ACC112 (cell line): ENCODE results near the gene OST4.

Source experiments
- H2AFZ ChIP-seq: fragments of 200-600 bp; sonication (generic); one replicate; pipeline ENCODE4 v1.6.0; 2017; ENCODE audit warnings: antibody characterized with exemption, low read length; ENCODE audit not compliant: unreplicated experiment
- H3K27ac ChIP-seq: fragments of 200-600 bp; sonication (generic); 2 replicates; pipeline ENCODE4 v1.5.1; 2014; ENCODE audit warnings: low read depth, mild to moderate bottlenecking, antibody characterized with exemption, low read length, moderate library complexity
- H3K27me3 ChIP-seq: fragments of 200-600 bp; sonication (generic); 2 replicates; pipeline ENCODE4 v1.6.1; 2014; ENCODE audit warnings: mild to moderate bottlenecking, antibody characterized with exemption, low read length, moderate library complexity, mixed read lengths; ENCODE audit not compliant: insufficient read depth
- H3K36me3 ChIP-seq: fragments of 200-600 bp; sonication (generic); 2 replicates; pipeline ENCODE4 v1.6.1; 2016; ENCODE audit warnings: mild to moderate bottlenecking, antibody characterized with exemption, low read length, moderate library complexity, mixed read lengths; ENCODE audit not compliant: insufficient read depth
- H3K4me1 ChIP-seq: fragments of 200-600 bp; sonication (generic); one replicate; pipeline ENCODE4 v1.6.1; 2016; ENCODE audit warnings: low read length, mixed read lengths; ENCODE audit not compliant: insufficient read depth, unreplicated experiment, control insufficient read depth
- H3K4me3 ChIP-seq: fragments of 200-600 bp; sonication (generic); 2 replicates; pipeline ENCODE4 v1.5.1; 2014; ENCODE audit warnings: mild to moderate bottlenecking, low read depth, low read length
- H3K79me2 ChIP-seq: fragments of 200-600 bp; sonication (generic); one replicate; pipeline ENCODE4 v1.6.0; 2016; ENCODE audit warnings: low read length; ENCODE audit not compliant: control insufficient read depth, unreplicated experiment, insufficient read depth

The OST4 gene

DNA sequence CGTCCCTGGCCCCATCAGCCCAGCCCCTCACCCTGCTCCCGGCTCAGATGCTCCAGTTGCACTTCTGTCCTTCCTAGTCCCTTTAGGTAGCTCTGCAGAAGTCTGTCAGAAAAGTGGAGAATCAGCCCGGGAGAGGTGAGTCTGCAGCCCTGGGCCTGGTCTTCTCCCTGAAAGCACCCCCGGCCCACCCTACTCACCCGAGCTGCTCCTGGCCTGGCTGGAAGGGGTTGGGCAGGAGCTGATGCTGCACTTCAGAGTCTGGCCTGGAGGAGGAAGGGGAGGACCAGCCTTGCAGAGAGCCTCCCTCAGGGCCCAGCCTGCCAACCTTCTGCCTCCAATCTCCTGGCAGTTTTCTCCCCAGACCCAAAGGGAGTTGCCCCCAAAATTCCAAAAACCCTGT, 30.9 kb upstream of the OST4 start:
- Histone ChIP-seq H3K4me1 (no peaks in the 10 kb centered on the region), H3K36me3 (no peaks in the 10 kb centered on the region), H3K79me2 (no peaks in the 10 kb centered on the region), H3K27me3 (no peaks in the 10 kb centered on the region), H3K27ac (no peak overlapping the region), H3K4me3 (no peak overlapping the region), H2AFZ (no peak overlapping the region)

DNA sequence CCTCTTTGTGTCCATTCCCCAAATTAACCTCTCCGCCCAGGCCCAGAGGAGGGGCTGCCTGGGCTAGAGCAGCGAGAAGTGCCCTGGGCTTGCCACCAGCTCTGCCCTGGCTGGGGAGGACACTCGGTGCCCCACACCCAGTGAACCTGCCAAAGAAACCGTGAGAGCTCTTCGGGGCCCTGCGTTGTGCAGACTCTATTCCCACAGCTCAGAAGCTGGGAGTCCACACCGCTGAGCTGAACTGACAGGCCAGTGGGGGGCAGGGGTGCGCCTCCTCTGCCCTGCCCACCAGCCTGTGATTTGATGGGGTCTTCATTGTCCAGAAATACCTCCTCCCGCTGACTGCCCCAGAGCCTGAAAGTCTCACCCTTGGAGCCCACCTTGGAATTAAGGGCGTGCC, 28.6 kb upstream of the OST4 start:
- no peaks in the 10 kb centered on the region for H3K79me2 ChIP-seq
- H3K4me3 ChIP-seq: no peak overlapping the region
- no peak overlapping the region for H3K27ac ChIP-seq
- H2AFZ ChIP-seq: no peak overlapping the region
- H3K36me3 ChIP-seq: no peaks in the 10 kb centered on the region
- peaks cover 7% of the 10 kb centered on the region for H3K4me1 ChIP-seq
- H3K27me3 ChIP-seq: no peaks in the 10 kb centered on the region

DNA sequence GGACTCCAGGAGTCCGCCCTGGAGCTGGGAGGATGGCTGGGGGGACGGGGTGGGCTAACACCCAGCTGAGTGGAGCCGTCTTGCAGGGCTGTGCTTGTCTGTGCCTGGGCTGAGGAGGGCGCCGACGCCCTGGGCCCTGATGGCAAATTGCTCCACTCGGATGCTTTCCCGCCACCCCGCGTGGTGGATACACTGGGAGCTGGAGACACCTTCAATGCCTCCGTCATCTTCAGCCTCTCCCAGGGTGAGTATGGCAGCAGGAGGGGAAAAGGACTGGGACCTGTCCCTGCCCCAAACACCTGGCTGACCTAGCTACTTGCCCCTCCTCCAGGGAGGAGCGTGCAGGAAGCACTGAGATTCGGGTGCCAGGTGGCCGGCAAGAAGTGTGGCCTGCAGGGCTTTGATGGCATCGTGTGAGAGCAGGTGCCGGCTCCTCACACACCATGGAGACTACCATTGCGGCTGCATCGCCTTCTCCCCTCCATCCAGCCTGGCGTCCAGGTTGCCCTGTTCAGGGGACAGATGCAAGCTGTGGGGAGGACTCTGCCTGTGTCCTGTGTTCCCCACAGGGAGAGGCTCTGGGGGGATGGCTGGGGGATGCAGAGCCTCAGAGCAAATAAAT, 28.0 kb upstream of the OST4 start:
- H3K27ac ChIP-seq: no peak overlapping the region
- H3K36me3 ChIP-seq: no peaks in the 10 kb centered on the region
- H3K79me2 ChIP-seq: no peaks in the 10 kb centered on the region
- no peaks in the 10 kb centered on the region for H3K27me3 ChIP-seq
- peaks cover 7% of the 10 kb centered on the region for H3K4me1 ChIP-seq
- no peak overlapping the region for H3K4me3 ChIP-seq
- H2AFZ ChIP-seq: no peak overlapping the region

DNA sequence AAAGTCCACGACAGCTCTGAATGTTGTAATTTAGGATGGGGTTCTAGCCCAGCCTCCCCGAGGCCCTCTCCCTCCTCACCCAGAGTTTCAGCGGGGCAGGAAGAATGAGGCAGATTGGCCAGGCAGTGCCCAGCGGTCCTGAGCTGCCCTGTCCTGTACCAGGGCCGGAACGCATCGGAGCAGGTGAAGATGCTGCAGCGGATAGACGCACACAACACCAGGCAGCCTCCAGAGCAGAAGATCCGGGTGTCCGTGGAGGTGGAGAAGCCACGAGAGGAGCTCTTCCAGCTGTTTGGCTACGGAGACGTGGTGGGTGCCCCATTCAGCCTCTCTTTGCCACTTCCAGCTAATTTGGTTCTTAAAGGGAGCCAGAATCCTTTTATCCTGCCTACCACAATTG, 25.9 kb upstream of the OST4 start:
- H3K27me3 ChIP-seq: no peaks in the 10 kb centered on the region
- H3K36me3 ChIP-seq: no peaks in the 10 kb centered on the region
- no peaks in the 10 kb centered on the region for H3K79me2 ChIP-seq
- no peak overlapping the region for H3K4me3 ChIP-seq
- peaks cover 7% of the 10 kb centered on the region for H3K4me1 ChIP-seq
- no peak overlapping the region for H3K27ac ChIP-seq
- no peak overlapping the region for H2AFZ ChIP-seq

DNA sequence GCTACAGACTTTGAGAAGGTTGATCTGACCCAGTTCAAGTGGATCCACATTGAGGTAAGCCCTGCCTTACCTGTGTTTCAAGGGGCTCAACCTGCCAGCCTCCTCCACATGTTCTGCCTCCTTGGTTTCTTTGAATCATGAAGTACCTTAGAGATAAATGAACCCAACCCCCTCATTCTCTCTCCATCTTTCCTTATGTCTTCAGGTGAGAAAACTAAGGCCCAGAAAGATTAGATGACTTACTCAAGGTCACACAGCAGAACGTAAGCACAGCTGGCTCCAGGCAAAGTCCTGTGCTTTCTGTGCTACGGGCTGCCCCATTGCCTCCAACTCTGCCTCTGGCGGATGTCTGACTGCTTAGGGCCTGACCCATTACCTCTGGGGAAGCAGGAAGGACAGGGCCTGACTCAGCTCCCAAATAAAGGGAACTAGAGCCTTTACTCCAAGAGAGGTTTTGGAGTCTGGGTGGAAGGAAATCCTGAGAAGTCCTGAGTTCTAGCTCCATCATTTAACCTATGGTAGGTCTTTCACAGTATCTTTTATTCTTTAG, 25.4 kb upstream of the OST4 start:
- Histone ChIP-seq H3K27me3 (no peaks in the 10 kb centered on the region), H3K27ac (no peak overlapping the region), H3K4me1 (peaks cover 7% of the 10 kb centered on the region), H3K79me2 (no peaks in the 10 kb centered on the region), H3K4me3 (no peak overlapping the region), H2AFZ (no peak overlapping the region), H3K36me3 (no peaks in the 10 kb centered on the region)

DNA sequence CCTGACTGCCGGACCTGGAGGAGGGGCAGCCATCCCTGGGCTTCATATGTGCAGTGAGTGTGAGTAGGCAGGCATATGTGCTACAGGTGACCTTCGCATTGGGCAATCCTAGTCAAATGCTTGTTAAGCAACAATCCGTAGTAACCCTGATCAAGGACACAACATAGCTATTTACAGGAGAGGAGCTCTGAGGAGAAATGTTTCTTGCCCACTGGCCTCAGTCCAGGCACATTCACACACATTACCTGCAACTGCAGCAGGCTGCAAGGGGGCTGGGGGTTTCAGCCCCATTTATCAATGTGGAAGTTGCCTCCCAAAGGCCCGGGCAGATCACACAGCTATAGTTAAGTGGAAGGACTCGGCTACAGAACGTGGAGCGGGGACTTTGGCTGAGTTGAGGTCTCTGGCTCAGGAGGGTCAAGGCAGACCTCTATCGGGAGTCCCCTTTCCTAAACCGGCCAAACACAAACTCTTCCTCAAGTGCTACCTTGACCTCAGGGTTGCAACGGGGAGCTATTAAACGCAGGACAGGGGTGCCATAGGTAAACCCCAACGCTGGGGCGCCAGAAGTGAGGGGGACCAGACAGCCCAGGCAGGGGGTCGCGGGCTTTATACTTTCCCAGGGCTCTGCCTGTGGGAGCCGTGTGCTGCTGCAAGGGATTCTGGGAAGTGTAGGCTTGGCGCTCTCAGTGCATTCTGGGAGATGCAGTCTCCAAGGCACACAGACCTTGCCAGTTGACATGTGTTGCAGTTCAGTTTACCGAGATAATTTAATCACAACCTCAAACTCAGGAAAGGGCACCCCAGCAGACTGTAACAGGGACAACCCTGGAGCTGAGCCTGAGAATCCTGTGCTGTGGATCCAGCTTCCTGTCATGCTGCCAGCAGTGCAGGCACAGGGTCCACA, 24.5 kb upstream of the OST4 start:
- Histone ChIP-seq H3K79me2 (no peaks in the 10 kb centered on the region), H3K4me1 (peaks cover 7% of the 10 kb centered on the region), H2AFZ (peak overlapping the region; percentile 80), H3K27me3 (no peaks in the 10 kb centered on the region), H3K4me3 (peak overlapping the region; percentile 41; the same call in 1 of the 2 replicates), H3K27ac (no peak overlapping the region), H3K36me3 (no peaks in the 10 kb centered on the region)

DNA sequence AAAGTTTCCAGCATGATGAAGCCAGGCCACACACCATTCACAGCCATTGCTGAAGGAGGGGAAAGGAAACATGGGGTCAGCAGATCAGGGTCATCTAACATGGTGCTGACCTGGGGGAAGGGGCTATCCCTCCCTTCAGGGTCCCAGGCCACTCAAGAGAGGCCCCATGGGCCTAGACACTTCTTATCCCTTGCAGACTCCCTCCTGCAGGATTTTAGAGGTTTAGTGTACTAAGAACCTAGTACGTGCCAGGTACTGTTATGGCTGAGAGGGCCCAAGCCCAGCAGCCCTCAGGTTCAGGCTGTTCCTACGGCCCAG, 23.9 kb upstream of the OST4 start:
- no peaks in the 10 kb centered on the region for H3K79me2 ChIP-seq
- H3K27ac ChIP-seq: no peak overlapping the region
- no peak overlapping the region for H2AFZ ChIP-seq
- H3K36me3 ChIP-seq: no peaks in the 10 kb centered on the region
- no peak overlapping the region for H3K4me3 ChIP-seq
- H3K4me1 ChIP-seq: peaks cover 7% of the 10 kb centered on the region
- H3K27me3 ChIP-seq: no peaks in the 10 kb centered on the region

DNA sequence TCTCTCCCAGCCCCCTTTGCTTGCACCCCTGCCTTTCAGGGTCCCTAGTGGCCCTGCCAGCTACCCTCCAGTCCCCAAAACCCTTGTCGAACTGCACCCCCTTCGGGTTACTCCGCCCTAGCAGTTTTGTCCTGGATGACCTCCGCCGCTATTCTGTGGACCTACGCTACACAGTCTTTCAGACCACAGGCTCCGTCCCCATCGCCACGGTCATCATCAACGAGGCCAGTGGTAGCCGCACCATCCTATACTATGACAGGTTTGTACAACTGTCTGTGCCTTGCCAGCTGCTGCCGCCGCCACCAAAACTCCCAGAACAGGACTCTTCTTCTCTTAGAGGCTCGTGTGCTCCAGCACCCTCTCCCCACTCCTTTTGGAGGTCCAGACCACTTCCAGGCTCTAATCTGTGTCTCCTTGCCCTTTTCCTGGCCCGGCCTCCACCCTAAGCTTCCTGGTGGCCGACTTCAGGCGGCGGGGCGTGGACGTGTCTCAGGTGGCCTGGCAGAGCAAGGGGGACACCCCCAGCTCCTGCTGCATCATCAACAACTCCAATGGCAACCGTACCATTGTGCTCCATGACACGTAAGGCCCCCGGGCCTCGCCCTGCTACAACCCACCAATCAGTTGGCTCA, 23.0 kb upstream of the OST4 start:
- Histone ChIP-seq H3K79me2 (no peaks in the 10 kb centered on the region), H3K4me1 (peaks cover 7% of the 10 kb centered on the region), H3K27me3 (no peaks in the 10 kb centered on the region), H3K36me3 (no peaks in the 10 kb centered on the region), H3K27ac (no peak overlapping the region), H2AFZ (no peak overlapping the region), H3K4me3 (no peak overlapping the region)

DNA sequence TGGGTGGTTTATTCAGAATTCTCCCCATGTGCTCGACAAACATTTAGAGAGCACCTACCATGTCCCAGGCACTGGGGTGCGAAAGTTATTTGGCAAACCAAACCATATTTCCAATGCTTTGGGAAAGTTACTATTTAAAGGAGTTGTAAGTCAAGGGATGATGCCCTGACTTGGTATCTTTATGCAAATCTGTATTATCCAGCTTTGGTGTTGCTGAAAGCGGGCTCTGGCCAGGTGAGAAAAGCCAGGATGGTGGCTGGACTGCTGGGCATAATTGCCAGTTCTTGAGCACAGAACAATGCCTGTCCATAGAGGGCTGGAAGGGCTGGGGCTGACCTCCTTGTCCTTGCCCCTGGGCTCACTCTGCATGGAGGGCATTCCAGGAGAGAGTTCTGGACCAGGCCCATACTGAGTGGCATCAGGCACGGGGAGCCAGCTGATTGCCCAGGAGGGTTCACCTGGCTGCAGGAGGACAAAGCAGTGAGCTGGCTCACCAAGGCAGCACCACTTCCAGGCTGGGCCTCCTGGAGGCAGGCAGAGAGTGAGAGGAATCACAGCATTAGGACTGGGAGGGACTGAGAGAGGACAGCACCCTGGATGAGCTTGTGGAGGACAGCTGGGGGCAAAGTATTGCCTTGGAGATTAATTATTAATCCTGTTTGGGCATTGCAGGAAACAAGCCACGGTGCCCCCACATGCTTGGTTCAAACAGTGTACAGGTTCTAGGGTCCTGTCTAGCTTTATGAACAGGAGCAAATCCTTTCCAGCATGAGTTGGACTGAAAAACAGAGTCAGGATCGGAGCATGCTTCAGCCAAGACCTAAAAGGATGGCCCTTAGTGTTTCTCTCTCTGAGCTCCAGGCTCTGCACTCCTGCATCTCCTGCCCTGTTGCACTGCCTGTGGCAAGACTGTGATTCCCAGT, 22.2 kb upstream of the OST4 start:
- Histone ChIP-seq H3K4me1 (peaks cover 7% of the 10 kb centered on the region), H2AFZ (no peak overlapping the region), H3K79me2 (no peaks in the 10 kb centered on the region), H3K27me3 (no peaks in the 10 kb centered on the region), H3K36me3 (no peaks in the 10 kb centered on the region), H3K4me3 (no peak overlapping the region), H3K27ac (no peak overlapping the region)
